T-helper 1 cell (primary cell): ENCODE data around the gene CYP20A1.
"Not testable (repeated sequence)": the region's sequence is repeated elsewhere in the genome, so short reads cannot be mapped to it uniquely, and the experiment has no call there.

Experiments used
- DNase-seq, 5 donors: peaks; one replicate each; pipeline ENCODE4 v3.0.0-alpha.2; 2012 to 2020
- total RNA-seq, 4 donors: gene quantifications; one replicate each; lab custom pipeline; 2026; lab: John Stamatoyannopoulos, UW

The CYP20A1 gene, protein sequence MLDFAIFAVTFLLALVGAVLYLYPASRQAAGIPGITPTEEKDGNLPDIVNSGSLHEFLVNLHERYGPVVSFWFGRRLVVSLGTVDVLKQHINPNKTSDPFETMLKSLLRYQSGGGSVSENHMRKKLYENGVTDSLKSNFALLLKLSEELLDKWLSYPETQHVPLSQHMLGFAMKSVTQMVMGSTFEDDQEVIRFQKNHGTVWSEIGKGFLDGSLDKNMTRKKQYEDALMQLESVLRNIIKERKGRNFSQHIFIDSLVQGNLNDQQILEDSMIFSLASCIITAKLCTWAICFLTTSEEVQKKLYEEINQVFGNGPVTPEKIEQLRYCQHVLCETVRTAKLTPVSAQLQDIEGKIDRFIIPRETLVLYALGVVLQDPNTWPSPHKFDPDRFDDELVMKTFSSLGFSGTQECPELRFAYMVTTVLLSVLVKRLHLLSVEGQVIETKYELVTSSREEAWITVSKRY
- 61.8 to 95.5 (median 77.0) reads per million in 4 donors for total RNA-seq

GRCh38 chr2:203238704-203239526, at the start of gene CYP20A1:
TSS of gene CYP20A1 (plus strand) at chr2:203239018. CDS start at chr2:203239063, 45 bp downstream.
- peak; percentile 91 to 98 (median 94) for DNase-seq

DNA sequence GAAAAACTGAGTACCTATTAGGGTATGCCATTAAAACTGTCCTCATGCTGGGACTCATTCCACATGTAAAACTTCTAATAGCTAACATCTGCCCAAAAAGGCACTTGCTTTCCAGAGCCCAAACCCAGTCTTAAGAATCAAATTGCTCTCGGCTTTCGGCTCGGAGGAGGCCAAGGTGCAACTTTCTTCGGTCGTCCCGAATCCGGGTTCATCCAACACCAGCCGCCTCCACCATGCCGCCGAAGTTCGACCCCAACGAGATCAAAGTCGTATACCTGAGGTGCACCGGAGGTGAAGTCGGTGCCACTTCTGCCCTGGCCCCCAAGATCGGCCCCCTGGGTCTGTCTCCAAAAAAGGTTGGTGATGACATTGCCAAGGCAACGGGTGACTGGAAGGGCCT, 48.3 kb upstream of the CYP20A1 start:
- DNase-seq = not testable (repeated sequence)

DNA sequence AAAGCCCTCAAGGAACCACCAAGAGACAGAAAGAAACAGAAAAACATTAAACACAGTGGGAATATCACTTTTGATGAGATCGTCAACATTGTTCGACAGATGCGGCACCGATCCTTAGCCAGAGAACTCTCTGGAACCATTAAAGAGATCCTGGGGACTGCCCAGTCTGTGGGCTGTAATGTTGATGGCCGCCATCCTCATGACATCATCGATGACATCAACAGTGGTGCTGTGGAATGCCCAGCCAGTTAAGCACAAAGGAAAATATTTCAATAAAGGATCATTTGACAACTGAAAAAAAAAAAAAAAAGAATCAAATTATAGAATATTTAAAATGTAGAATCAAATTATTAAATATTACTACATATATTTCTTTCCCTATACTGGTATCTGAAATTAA, 47.8 kb upstream of the CYP20A1 start:
- DNase-seq = not testable (repeated sequence)

GRCh38 chr2:203191961-203192360, 46.9 kb upstream of the CYP20A1 start:
- peak in 1 of 5 donors; percentile 3 for DNase-seq

GRCh38 chr2:203195331-203196036, 43.3 kb upstream of the CYP20A1 start:
- no peak for DNase-seq

DNA sequence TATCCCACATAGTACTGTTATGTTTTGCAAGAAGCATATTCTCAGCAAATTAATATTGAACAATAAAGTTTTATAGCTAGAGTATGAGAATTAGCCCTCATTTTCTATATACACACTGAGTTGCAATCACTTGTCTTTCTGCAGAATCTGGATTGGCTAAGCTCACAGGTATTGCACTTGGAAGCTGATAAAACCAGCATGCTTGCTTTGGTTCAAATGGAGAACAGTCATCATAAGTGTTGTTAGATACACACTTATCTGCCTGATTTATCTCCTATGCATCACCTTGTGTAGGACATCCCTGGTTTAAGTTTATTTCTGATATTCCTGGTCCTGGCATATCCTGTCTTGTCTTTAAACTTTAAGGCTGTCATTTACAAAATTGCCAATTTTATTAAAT, 38.0 kb upstream of the CYP20A1 start:
- DNase-seq = no peak

GRCh38 chr2:203201426-203201825, 37.4 kb upstream of the CYP20A1 start:
- DNase-seq = no peak

DNA sequence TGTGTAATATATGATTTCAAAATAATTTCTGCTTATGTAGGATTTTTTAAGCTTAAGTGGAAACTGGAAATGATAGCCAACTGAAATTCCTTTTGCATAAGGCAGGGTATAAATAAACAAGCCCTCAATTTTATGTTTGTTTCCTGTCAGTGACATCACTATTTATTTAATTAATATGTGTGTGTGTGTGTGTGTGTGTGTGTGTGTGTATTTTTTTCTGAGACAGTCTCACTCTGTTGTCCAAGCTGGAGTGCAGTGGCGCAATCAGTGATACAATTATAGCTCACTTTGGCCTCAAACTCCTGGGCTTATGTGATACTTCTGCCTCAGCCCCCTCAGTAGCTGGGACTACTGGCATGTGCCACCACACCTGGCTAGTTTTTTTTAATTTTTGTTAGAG, 29.3 kb upstream of the CYP20A1 start:
- no peak for DNase-seq

GRCh38 chr2:203225423-203226039, 13.3 kb upstream of the CYP20A1 start:
- DNase-seq = peak in 3 of 5 donors; percentile 5 to 30 (median 12)

DNA sequence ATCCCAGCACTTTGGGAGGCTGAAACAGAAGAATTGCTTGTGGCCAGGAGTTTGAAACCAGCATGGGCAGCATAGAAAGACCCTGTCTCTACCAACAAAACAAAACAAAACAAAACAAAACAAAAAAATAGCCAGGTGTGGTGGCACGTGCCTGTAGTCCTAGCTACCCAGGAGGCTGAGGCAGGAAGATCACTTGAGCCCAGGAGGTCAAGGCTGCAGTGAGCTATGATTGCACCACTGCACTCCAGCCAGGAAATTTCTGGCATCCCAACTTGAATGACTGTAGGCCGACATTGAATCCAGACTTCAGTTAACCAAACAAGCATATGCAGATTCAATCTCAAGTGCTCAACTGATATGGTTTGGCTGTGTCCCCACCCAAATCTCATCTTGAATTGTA, 9.1 kb upstream of the CYP20A1 start:
- DNase-seq = not testable (repeated sequence)

GRCh38 chr2:203237346-203238238, 1.2 kb upstream of the CYP20A1 start:
- DNase-seq = peak in 2 of 5 donors; percentile 5

DNA sequence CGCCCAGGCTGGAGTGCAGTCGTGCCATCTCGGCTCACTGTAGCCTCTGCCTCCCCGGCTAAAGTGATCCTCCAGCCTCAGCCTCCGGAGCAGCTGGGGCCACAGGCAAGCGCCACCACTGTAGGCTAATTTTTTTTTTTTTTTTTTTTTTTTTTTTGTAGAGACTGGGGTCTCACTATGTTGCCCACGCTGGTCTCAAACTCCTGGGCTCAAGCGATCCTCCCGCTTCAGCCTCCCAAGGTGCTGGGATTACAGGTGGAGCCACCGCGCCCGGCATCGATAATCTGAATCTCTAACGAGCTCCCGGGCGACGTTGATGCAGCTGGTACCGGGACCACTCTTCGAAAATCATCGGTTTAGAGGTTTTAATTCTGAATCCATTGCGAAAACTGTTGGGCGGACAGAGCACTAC, 520 bp upstream of the CYP20A1 start:
- peak in 1 of 5 donors; percentile 4 for DNase-seq

DNA sequence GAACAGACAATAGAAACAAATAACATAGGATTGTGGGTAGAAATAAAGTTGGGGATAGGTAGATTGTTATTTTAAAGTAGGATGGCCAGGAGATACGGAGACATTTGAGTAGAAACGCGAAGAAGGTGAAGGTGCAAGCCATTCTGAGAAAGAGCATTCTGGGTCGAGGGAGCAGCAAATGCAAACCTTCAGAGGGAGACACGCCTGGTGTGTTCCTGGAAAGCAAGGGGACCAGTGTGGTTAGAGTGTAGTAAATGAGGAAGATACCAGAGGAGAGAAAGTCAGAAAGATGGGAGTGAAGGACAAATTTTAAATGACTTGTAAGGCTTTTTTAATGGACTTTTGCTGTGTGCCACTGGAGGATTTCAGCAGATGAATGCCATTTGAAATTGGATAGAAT, 1.7 kb downstream of the CYP20A1 start:
- no peak for DNase-seq

- DNase-seq = no peak
These were observed 3.7 kb downstream of the CYP20A1 start for GRCh38 chr2:203242518-203242917.

- no peak for DNase-seq
These were observed 7.8 kb downstream of the CYP20A1 start for GRCh38 chr2:203246646-203247045.

- DNase-seq = no peak
These were observed 14.0 kb downstream of the CYP20A1 start for GRCh38 chr2:203252818-203253217.

- not testable (repeated sequence) for DNase-seq
These were observed 14.7 kb downstream of the CYP20A1 start for GRCh38 chr2:203253422-203254095.

GRCh38 chr2:203261326-203262159, 22.7 kb downstream of the CYP20A1 start:
- no peak for DNase-seq

GRCh38 chr2:203279288-203279687, 40.5 kb downstream of the CYP20A1 start:
- no peak for DNase-seq
